HG03159 (cell line): ENCODE measurements around the gene RIPOR1.

Experiments used
- ATAC-seq: cut with Tn5 transposase; IDR thresholded peaks from one replicate; pipeline ENCODE4 v1.9.1; 2021; ENCODE audit warnings: mild to moderate bottlenecking, moderate library complexity; ENCODE audit not compliant: unreplicated experiment

RIPOR1 gene

GRCh38 chr16:67537636-67538591 lies 9.3 kb downstream of the RIPOR1 start:
- ATAC-seq = peak; percentile 33

GRCh38 chr16:67538666-67539101 lies 10.1 kb downstream of the RIPOR1 start:
- no peak for ATAC-seq

GRCh38 chr16:67539271-67539670 lies 10.6 kb downstream of the RIPOR1 start:
- no peak for ATAC-seq

GRCh38 chr16:67539691-67540635 lies 11.3 kb downstream of the RIPOR1 start:
- ATAC-seq = no peak

GRCh38 chr16:67540756-67541155 lies 12.1 kb downstream of the RIPOR1 start:
- no peak for ATAC-seq

GRCh38 chr16:67541391-67542263 lies 13.0 kb downstream of the RIPOR1 start:
- ATAC-seq = no peak

- ATAC-seq = no peak
Measured at GRCh38 chr16:67542464-67542863, 13.8 kb downstream of the RIPOR1 start.

GRCh38 chr16:67543036-67543435 lies 14.4 kb downstream of the RIPOR1 start:
- ATAC-seq = no peak

- ATAC-seq = no peak
Measured at GRCh38 chr16:67543582-67543981, 15.0 kb downstream of the RIPOR1 start.

GRCh38 chr16:67544329-67544841 lies 15.8 kb downstream of the RIPOR1 start:
- ATAC-seq = no peak

GRCh38 chr16:67544844-67545664 lies 16.4 kb downstream of the RIPOR1 start:
- ATAC-seq = no peak

GRCh38 chr16:67545665-67546024 lies 17.0 kb downstream of the RIPOR1 start:
- ATAC-seq = no peak

GRCh38 chr16:67546091-67546501 lies 17.5 kb downstream of the RIPOR1 start:
- no peak for ATAC-seq

GRCh38 chr16:67546761-67547422 lies 18.3 kb downstream of the RIPOR1 start:
- no peak for ATAC-seq

GRCh38 chr16:67547423-67548264 lies 19.0 kb downstream of the RIPOR1 start:
- ATAC-seq = peak; percentile 43

GRCh38 chr16:67548265-67549126 lies 19.9 kb downstream of the RIPOR1 start:
- peak; percentile 40 for ATAC-seq

- no peak for ATAC-seq
Measured at GRCh38 chr16:67549240-67549639, 20.6 kb downstream of the RIPOR1 start.
